ENCODE measurements around the gene CSNK2A3. TPM values are rescaled to one million over a fixed set of nuclear protein-coding genes. Genes with fewer than 3 reads are reported as not detected.

CSNK2A3 gene
- total and polyA plus RNA-seq, 10 of the 15 experiments (the other 5 are each of a cell fraction or from before 2014, with no cell fraction given): 0.68 to 6.2 (median 1.4) TPM

GRCh38 chr11:11302565-11302964 is 50.5 kb downstream of the CSNK2A3 start:
- POLR2A ChIA-PET: no interaction called here
- RAD21 ChIA-PET (ENCODE audit: unreplicated experiment): no interaction called here
- 70% methylated on average over 10 of the region's 10 CpGs for WGBS (ENCODE audit: insufficient coverage, insufficient replicate concordance, low lambda C conversion rate, missing lambda C conversion rate)
- DNase-seq (ENCODE audit: low read depth, low spot score) (no peak), ATAC-seq (no peak), FAIRE-seq (no peak)
- no peaks in the 10 kb centered on the region for H3K36me3 ChIP-seq (ENCODE audit: control insufficient read depth in 2 of 2, insufficient read depth in 2 of 2, low read length in 1 of 2)
- H3K4me1 ChIP-seq (ENCODE audit: control insufficient read depth, insufficient read depth, low read length): no peaks in the 10 kb centered on the region
- H3K79me2 ChIP-seq (ENCODE audit: control insufficient read depth, insufficient read depth, low read length): no peaks in the 10 kb centered on the region
- CTCF ChIA-PET: no interaction called here
- SMC1A ChIA-PET (ENCODE audit: uncharacterized antibody, unreplicated experiment): no interaction called here
- no peak overlapping the region for H3K9ac ChIP-seq (ENCODE audit: control insufficient read depth, insufficient read depth, low read length)
- no peak overlapping the region for H3K4me2 ChIP-seq (ENCODE audit: control insufficient read depth, insufficient read depth)
- no peaks in the 10 kb centered on the region for H4K20me1 ChIP-seq (ENCODE audit: control insufficient read depth, insufficient read depth)
- H3K27ac ChIP-seq (ENCODE audit: control insufficient read depth, insufficient read depth): no peak overlapping the region
- H3K27me3 ChIP-seq (replicated peaks in 1 of 2; ENCODE audit: control insufficient read depth in 2 of 2, insufficient read depth in 2 of 2, low read length in 1 of 2): no peaks in the 10 kb centered on the region
- BruUV-seq (replicated peaks): no TSS peak
- no peak overlapping the region for H3K4me3 ChIP-seq
- intact Hi-C loops (cut with micrococcal nuclease; ENCODE audit: unreplicated experiment): no loop called here
- H3K9me3 ChIP-seq (replicated peaks; ENCODE audit: control insufficient read depth, insufficient read depth, low read length): no peaks in the 10 kb centered on the region
- in situ Hi-C loops (cut with MboI): no loop called here
- no peak overlapping the region for H2AFZ ChIP-seq (ENCODE audit: control insufficient read depth, low read depth, low read length)
- TF ChIP-seq CEBPB (IDR thresholded peaks at IDR 0.05; ENCODE audit: borderline replicate concordance in 1 of 2, low read depth in 2 of 2, low read length in 2 of 2): no peak
- no peak for TF ChIP-seq HDAC2 (IDR thresholded peaks at IDR 0.05)
- no peak for TF ChIP-seq CHD2 (IDR thresholded peaks at IDR 0.05; ENCODE audit: borderline replicate concordance, low read depth, low read length)
- no peak for TF ChIP-seq SKIL (IDR thresholded peaks at IDR 0.05; ENCODE audit: low read depth, poor library complexity, severe bottlenecking)
- no peak for TF ChIP-seq BCLAF1 (IDR thresholded peaks at IDR 0.05)
- TF ChIP-seq MLLT1 (IDR thresholded peaks at IDR 0.05): no peak
- no peak for TF ChIP-seq SIX5 (IDR thresholded peaks at IDR 0.05; ENCODE audit: low read depth, low read length, severe bottlenecking)
- TF ChIP-seq PML (IDR thresholded peaks at IDR 0.05; ENCODE audit: low read length): no peak
- no peak for TF ChIP-seq PBX3 (IDR thresholded peaks at IDR 0.05; ENCODE audit: insufficient replicate concordance, low read depth, low read length)
- TF ChIP-seq CUX1 (IDR thresholded peaks at IDR 0.05; ENCODE audit: insufficient replicate concordance, low read depth, low read length): no peak
- TF ChIP-seq NR2C2 (IDR thresholded peaks at IDR 0.05; ENCODE audit: borderline replicate concordance, control insufficient read depth, insufficient read length, low read depth): no peak

Data from GM12878 (cell line).